HG03175 (cell line): ENCODE results near the gene LEUTX.
"Not testable (repeated sequence)": the region's sequence is repeated elsewhere in the genome, so short reads cannot be mapped to it uniquely, and the experiment has no call there.

ENCODE experiments used
- ATAC-seq: cut with Tn5 transposase; IDR thresholded peaks from one replicate; pipeline ENCODE4 v1.9.1; 2021; ENCODE audit warnings: mild to moderate bottlenecking, moderate library complexity; ENCODE audit not compliant: unreplicated experiment

LEUTX gene

GRCh38 chr19:39778763-39779162, at the start of gene LEUTX:
LEUTX (plus strand) TSS chr19:39778854; CDS start chr19:39778921, 67 bp downstream.
- no peak for ATAC-seq

- ATAC-seq = no peak
These were observed 49.1 kb upstream of the LEUTX start for GRCh38 chr19:39729594-39729993.

GRCh38 chr19:39731685-39732084, 47.0 kb upstream of the LEUTX start:
- ATAC-seq = no peak

GRCh38 chr19:39733841-39734240, 44.8 kb upstream of the LEUTX start:
- ATAC-seq = no peak

GRCh38 chr19:39735688-39736087, 43.0 kb upstream of the LEUTX start:
- no peak for ATAC-seq

- ATAC-seq = no peak
These were observed 42.6 kb upstream of the LEUTX start for GRCh38 chr19:39736088-39736487.

GRCh38 chr19:39737351-39737750, 41.3 kb upstream of the LEUTX start:
- no peak for ATAC-seq

GRCh38 chr19:39737891-39738290, 40.8 kb upstream of the LEUTX start, which contains the start of gene CLC:
CLC (minus strand) TSS chr19:39738029; CDS start chr19:39737952, 77 bp downstream.
- ATAC-seq = no peak

GRCh38 chr19:39738814-39739213, 39.8 kb upstream of the LEUTX start:
- no peak for ATAC-seq

- no peak for ATAC-seq
These were observed 38.3 kb upstream of the LEUTX start for GRCh38 chr19:39740395-39740794.

GRCh38 chr19:39745643-39746042, 33.0 kb upstream of the LEUTX start:
- no peak for ATAC-seq

GRCh38 chr19:39746836-39747529, 31.7 kb upstream of the LEUTX start:
- no peak for ATAC-seq

GRCh38 chr19:39749981-39750380, 28.7 kb upstream of the LEUTX start:
- ATAC-seq = no peak

- no peak for ATAC-seq
These were observed 26.3 kb upstream of the LEUTX start for GRCh38 chr19:39752390-39752789.

GRCh38 chr19:39752795-39753194, 25.9 kb upstream of the LEUTX start:
- no peak for ATAC-seq

- no peak for ATAC-seq
These were observed 24.1 kb upstream of the LEUTX start for GRCh38 chr19:39754544-39754943.

GRCh38 chr19:39754971-39755370, 23.7 kb upstream of the LEUTX start:
- ATAC-seq = no peak

GRCh38 chr19:39759457-39760184, 19.0 kb upstream of the LEUTX start:
- ATAC-seq = no peak

- ATAC-seq = not testable (repeated sequence)
These were observed 16.8 kb upstream of the LEUTX start for GRCh38 chr19:39761851-39762250.

GRCh38 chr19:39765091-39766076, 13.3 kb upstream of the LEUTX start:
- ATAC-seq = no peak

- no peak for ATAC-seq
These were observed 10.3 kb upstream of the LEUTX start for GRCh38 chr19:39768334-39768733.
